ENCODE measurements around the gene SORCS1. TPM values are rescaled to one million over a fixed set of nuclear protein-coding genes. Genes with fewer than 3 reads are reported as not detected.

Gene SORCS1
- total RNA-seq, 1 experiment from 2014 or later: 1.7 TPM

- Histone ChIP-seq H3K14ac (ENCODE audit: insufficient read depth, low read length) (no peak overlapping the region), H3K23me2 (ENCODE audit: insufficient read length, low read depth, low read length, poor library complexity, severe bottlenecking) (no peaks in the 10 kb centered on the region), H4K8ac (replicated peaks; ENCODE audit: insufficient read length, low read depth, low read length) (no peak overlapping the region), H2BK12ac (ENCODE audit: insufficient read length, low read depth, low read length) (no peak overlapping the region), H3K4ac (ENCODE audit: low read depth, low read length) (no peak overlapping the region), H3K27ac (ENCODE audit: insufficient read length, low read depth, low read length) (no peak overlapping the region), H4K5ac (ENCODE audit: insufficient read length, low read depth, low read length) (no peak overlapping the region), H3K4me1 (ENCODE audit: insufficient read depth, low read length) (no peaks in the 10 kb centered on the region; the same call in 1 of the 2 replicates), H2AFZ (ENCODE audit: low read length) (no peak overlapping the region), H2BK20ac (ENCODE audit: low read depth, low read length, poor library complexity, severe bottlenecking) (no peak overlapping the region), H4K91ac (ENCODE audit: insufficient read length, low read depth, low read length) (no peak overlapping the region), H3K23ac (ENCODE audit: insufficient read length, low read depth, low read length) (no peak overlapping the region), H2AK5ac (ENCODE audit: insufficient read length, low read length) (no peak overlapping the region), H2BK5ac (ENCODE audit: insufficient read length, low read length) (no peak overlapping the region), H3K27me3 (ENCODE audit: insufficient read depth, low read length) (peaks cover 23% of the 10 kb centered on the region), H2BK15ac (ENCODE audit: low read depth, low read length) (no peak overlapping the region), H3K56ac (ENCODE audit: insufficient read length, low read depth, low read length) (no peak overlapping the region), H3K18ac (ENCODE audit: insufficient read length, low read depth, low read length) (no peak overlapping the region), H3K9me3 (ENCODE audit: control insufficient read depth, low read depth, low read length) (no peaks in the 10 kb centered on the region), H3K79me1 (ENCODE audit: insufficient read depth, low read depth, low read length, poor library complexity, severe bottlenecking) (no peaks in the 10 kb centered on the region), H3T11ph (ENCODE audit: low read length) (no peak overlapping the region), H2BK120ac (ENCODE audit: low read depth, low read length, poor library complexity, severe bottlenecking) (no peak overlapping the region), H3K79me2 (ENCODE audit: insufficient read depth, low read length) (no peaks in the 10 kb centered on the region), H4K20me1 (ENCODE audit: control insufficient read depth, insufficient read depth, insufficient read length) (no peaks in the 10 kb centered on the region), H3K9ac (ENCODE audit: extremely low read depth, insufficient read length, low read length) (no peak overlapping the region), H3K4me2 (ENCODE audit: insufficient read depth, insufficient read length, low read length) (no peak overlapping the region)
- Mint-ChIP-seq H3K9me3 (no peaks in the 10 kb centered on the region; a peak in 2 of 5 replicates), H3K4me3 (no peak overlapping the region), H3K27me3 (ENCODE audit: low read depth) (peaks cover 66% of the 10 kb centered on the region), H3K36me3 (ENCODE audit: insufficient read depth in 1 of 3, low read depth in 3 of 3) (no peaks in the 10 kb centered on the region; a peak in 1 of 7 replicates), H3K27ac (no peak overlapping the region), H3K4me1 (peaks cover 7 to 10% of the 10 kb centered on the region in 2 experiments)
- no peak for DNase-seq
- WGBS (ENCODE audit: extremely low coverage, insufficient read length, low lambda C conversion rate): no CpG with 5 or more reads among the region's 6 CpGs
- no peak for TF ChIP-seq CTCF (conservative IDR thresholded peaks at IDR 0.05)
Observed at GRCh38 chr10:106612381-106612780, 552.1 kb downstream of the SORCS1 start.

All from H9 (cell line).